CD4-positive, alpha-beta memory T cell (primary cell): ENCODE data around the gene HYOU1. TPM values are rescaled to one million over a fixed set of nuclear protein-coding genes. Genes with fewer than 3 reads are reported as not detected.
"Not testable (repeated sequence)": the region's sequence is repeated elsewhere in the genome, so short reads cannot be mapped to it uniquely, and the experiment has no call there.

ENCODE experiments used
- CTCF ChIA-PET: fragments of 350-600 bp; sonication (Branson Sonifier 250); formaldehyde crosslinking; loops from one replicate; lab custom pipeline; 2021; ENCODE audit warnings: inconsistent platforms; ENCODE audit not compliant: partially characterized antibody; lab: Charles Lee
- POLR2A ChIA-PET: fragments of 350-600 bp; sonication (Branson Sonifier 250); formaldehyde crosslinking; loops from one replicate; lab custom pipeline; 2021; ENCODE audit not compliant: partially characterized antibody; lab: Charles Lee
- DNase-seq, 5 donors: peaks; one replicate each; pipeline versions ENCODE4 v3.0.0 to v3.0.0-alpha.2; 2020 to 2022; ENCODE audit warnings: mixed read lengths in 1 of 5
- H3K27ac ChIP-seq: one replicate; pipeline ENCODE4 v1.7.0; 2013; ENCODE audit warnings: low read depth, low read length
- H3K27me3 ChIP-seq: 2 replicates; pipeline ENCODE4 v1.7.0; 2013; ENCODE audit warnings: mild to moderate bottlenecking, low read length, moderate library complexity; ENCODE audit not compliant: insufficient read depth
- H3K36me3 ChIP-seq: 2 replicates; pipeline ENCODE4 v1.7.0; 2013; ENCODE audit warnings: mild to moderate bottlenecking, low read length, moderate library complexity; ENCODE audit not compliant: insufficient read depth
- H3K4me1 ChIP-seq: 2 replicates; pipeline ENCODE4 v1.7.0; 2013; ENCODE audit warnings: mild to moderate bottlenecking, low read length, moderate library complexity; ENCODE audit not compliant: insufficient read depth
- H3K4me3 ChIP-seq, 2 donors: one replicate each; pipeline ENCODE4 v1.7.0; 2013; ENCODE audit warnings: low read length in 2 of 2, mild to moderate bottlenecking in 1 of 2
- H3K9me3 ChIP-seq, 2 donors: one replicate each; pipeline ENCODE4 v1.7.0; 2013; ENCODE audit warnings: low read length in 2 of 2, control low read depth in 1 of 2; ENCODE audit not compliant: control insufficient read depth in 1 of 2
- H3K27ac Mint-ChIP-seq, 7 donors: one replicate each; pipeline ENCODE4 v1.8.0; 2020 to 2021; ENCODE audit warnings: mixed read lengths in 7 of 7, mild to moderate bottlenecking in 6 of 7, inconsistent platforms in 3 of 7, moderate library complexity in 3 of 7
- H3K27me3 Mint-ChIP-seq, 2 donors: one replicate each; pipeline ENCODE4 v1.8.0; 2020 to 2021; ENCODE audit warnings: mixed read lengths in 2 of 2
- H3K36me3 Mint-ChIP-seq, 2 donors: one replicate each; pipeline ENCODE4 v1.8.0; 2020 to 2021; ENCODE audit warnings: mixed read lengths in 2 of 2, inconsistent platforms in 1 of 2, mild to moderate bottlenecking in 1 of 2
- H3K4me1 Mint-ChIP-seq, 4 donors: one replicate each; pipeline ENCODE4 v1.8.0; 2020 to 2021; ENCODE audit warnings: mixed read lengths in 4 of 4, mild to moderate bottlenecking in 1 of 4
- H3K4me3 Mint-ChIP-seq, 8 donors: one replicate each; pipeline ENCODE4 v1.8.0; 2020 to 2021; ENCODE audit warnings: mixed read lengths in 8 of 8, mild to moderate bottlenecking in 7 of 8, moderate library complexity in 6 of 8, inconsistent platforms in 3 of 8
- H3K9me3 Mint-ChIP-seq, 8 donors: one replicate each; pipeline ENCODE4 v1.8.0; 2020 to 2021; ENCODE audit warnings: mixed read lengths in 8 of 8, mild to moderate bottlenecking in 5 of 8, inconsistent platforms in 3 of 8, moderate library complexity in 1 of 8
- intact Hi-C: fragments of 100-400 bp; cut with micrococcal nuclease; formaldehyde crosslinking; loops from one replicate; pipeline ENCODE4 v1.15.1; 2023
- polyA plus RNA-seq, 2 donors: library from polyadenylated mRNA; unstranded; fragments of 300-500 nt; fragmentation: Illumina TruSeq; gene quantifications; one replicate each; pipeline ENCODE4 v1.2.3, GENCODE V29; 2021
- total RNA-seq, 2 experiments: library from RNA; stranded (reverse); gene quantifications; one replicate each; pipeline ENCODE4 v1.2.3, GENCODE V29; 2021

Gene HYOU1
- total and polyA plus RNA-seq, 4 experiments from 2014 or later = 24.1 to 146 (median 81.7) TPM

- H3K4me1 ChIP-seq = peaks cover 52% of the 10 kb centered on the region
- H3K9me3 Mint-ChIP-seq = no peaks in the 10 kb centered on the region
- H3K36me3 ChIP-seq = peaks cover 47% of the 10 kb centered on the region
- peak within 1 kb of the TSS; percentile 98 to 100 (median 100) for H3K27ac Mint-ChIP-seq
- no peaks in the 10 kb centered on the region for H3K27me3 Mint-ChIP-seq
- POLR2A ChIA-PET = interaction anchor here (0.6 to 9.4 kb wide), 37 partner anchors 8 to 1839 kb away, joined by 3 to 170 read pairs (median 4); partner anchors contain the start of genes C2CD2L, CENATAC, CXCR5 and DDX6
- H3K9me3 ChIP-seq = no peaks in the 10 kb centered on the region
- H3K36me3 Mint-ChIP-seq = peaks cover 39 to 79% of the 10 kb centered on the region in 2 donors
- peak within 1 kb of the TSS; percentile 94 to 100 (median 99) for H3K4me3 Mint-ChIP-seq
- peak within 1 kb of the TSS; percentile 87 for H3K27ac ChIP-seq
- peaks cover 21 to 73% (median 51%) of the 10 kb centered on the region in 4 donors for H3K4me1 Mint-ChIP-seq
- CTCF ChIA-PET = interaction anchor here (0.7 to 2.6 kb wide), 9 partner anchors 12 to 179 kb away, joined by 3 to 16 read pairs (median 3); partner anchors contain the start of genes CENATAC, DPAGT1, HYOU1 and SLC37A4
- DNase-seq = peak; percentile 96 to 98 (median 97)
- H3K4me3 ChIP-seq = peak within 1 kb of the TSS; percentile 71 to 96
- intact Hi-C loops = loop anchor here (1.0 to 5.0 kb wide), 9 partner anchors 12 to 581 kb away; partner anchors contain the start of genes CENATAC, DDX6, HINFP and HYOU1
- H3K27me3 ChIP-seq = no peaks in the 10 kb centered on the region
These were observed 38.7 kb downstream of the HYOU1 start, which contains the start of the genes RPS25 and TRAPPC4 for GRCh38 chr11:119018074-119018938. Gene RPS25, minus strand, starts transcription at chr11:119018343. Its CDS starts 59 bp downstream, at chr11:119018284. Gene TRAPPC4, plus strand, starts transcription at chr11:119018766. Its CDS starts 30 bp downstream, at chr11:119018796.

- DNase-seq = peak in 4 of 5 donors; percentile 14 to 53 (median 29)
- not testable (repeated sequence) for H3K9me3 Mint-ChIP-seq, H3K9me3 ChIP-seq, H3K27me3 Mint-ChIP-seq, H3K27me3 ChIP-seq
- Mint-ChIP-seq H3K36me3 (peaks cover 44 to 81% of the 10 kb centered on the region in 2 donors), H3K27ac (peak overlapping the region; percentile 98 to 100 (median 100)), H3K4me1 (peaks cover 24 to 72% (median 50%) of the 10 kb centered on the region in 4 donors), H3K4me3 (peak overlapping the region; percentile 94 to 100 (median 99))
- H3K27ac ChIP-seq = peak overlapping the region; percentile 87
- ChIA-PET CTCF (interaction anchor here (0.7 kb wide), 1 partner anchor 50 kb away, joined by 3 read pairs; the partner anchor contains the start of gene VPS11), POLR2A (interaction anchor here (1.1 to 9.4 kb wide), 8 partner anchors 10 to 312 kb away, joined by 4 to 170 read pairs (median 18); partner anchors contain the start of genes CENATAC, HYOU1 and SLC37A4)
- H3K4me3 ChIP-seq = peak overlapping the region; percentile 71 to 96
- intact Hi-C loops = loop anchor here (5.0 kb wide), 1 partner anchor 580 kb away; the partner anchor contains the start of gene KMT2A
- H3K36me3 ChIP-seq = peaks cover 50% of the 10 kb centered on the region
- H3K4me1 ChIP-seq = peaks cover 48% of the 10 kb centered on the region
These were observed 39.6 kb downstream of the HYOU1 start for GRCh38 chr11:119017377-119017776.

- no peaks in the 10 kb centered on the region for H3K27me3 ChIP-seq
- H3K4me1 Mint-ChIP-seq = peaks cover 20 to 71% (median 44%) of the 10 kb centered on the region in 4 donors
- peaks cover 49% of the 10 kb centered on the region for H3K36me3 ChIP-seq
- peak overlapping the region; percentile 30 to 100 (median 100) for H3K27ac Mint-ChIP-seq
- H3K4me3 Mint-ChIP-seq = peak overlapping the region in 7 of 8 donors; percentile 36 to 99 (median 51)
- peaks cover 42% of the 10 kb centered on the region for H3K4me1 ChIP-seq
- no peaks in the 10 kb centered on the region for H3K27me3 Mint-ChIP-seq
- peak overlapping the region in 1 of 2 donors; percentile 71 for H3K4me3 ChIP-seq
- peaks cover 41 to 79% of the 10 kb centered on the region in 2 donors for H3K36me3 Mint-ChIP-seq
- intact Hi-C loops = loop anchor here (5.0 kb wide), 1 partner anchor 579 kb away; the partner anchor contains the start of gene KMT2A
- H3K9me3 Mint-ChIP-seq = no peaks in the 10 kb centered on the region
- POLR2A ChIA-PET = interaction anchor here (1.4 to 9.4 kb wide), 8 partner anchors 9 to 227 kb away, joined by 3 to 170 read pairs (median 5); partner anchors contain the start of genes CENATAC, HYOU1, SLC37A4 and VPS11
- CTCF ChIA-PET = interaction anchor here (1.2 to 2.7 kb wide), 2 partner anchors 13 to 15 kb away, joined by 5 to 7 read pairs; partner anchors contain the start of gene SLC37A4
- no peak for DNase-seq
- no peaks in the 10 kb centered on the region for H3K9me3 ChIP-seq
- H3K27ac ChIP-seq = peak overlapping the region; percentile 87
These were observed 40.6 kb downstream of the HYOU1 start for GRCh38 chr11:119016216-119017009.

- H3K9me3 Mint-ChIP-seq = no peaks in the 10 kb centered on the region
- ChIA-PET CTCF (interaction anchor here (0.6 to 2.7 kb wide), 3 partner anchors 12 to 526 kb away, joined by 4 to 7 read pairs (median 4); no protein-coding TSS in a partner anchor), POLR2A (interaction anchor here (1.0 to 9.4 kb wide), 10 partner anchors 14 to 225 kb away, joined by 3 to 170 read pairs (median 4); partner anchors contain the start of genes CENATAC, DPAGT1, HMBS and HYOU1)
- no peak for DNase-seq
- H3K36me3 ChIP-seq = peaks cover 50% of the 10 kb centered on the region
- no peak overlapping the region for H3K4me3 ChIP-seq
- no peaks in the 10 kb centered on the region for H3K9me3 ChIP-seq
- H3K4me3 Mint-ChIP-seq = peak overlapping the region in 3 of 8 donors; percentile 13 to 40 (median 34)
- intact Hi-C loops = loop anchor here (5.0 kb wide), 1 partner anchor 578 kb away; the partner anchor contains the start of gene KMT2A
- no peaks in the 10 kb centered on the region for H3K27me3 ChIP-seq
- H3K4me1 Mint-ChIP-seq = peaks cover 18 to 63% (median 35%) of the 10 kb centered on the region in 4 donors
- peak overlapping the region; percentile 16 to 100 (median 63) for H3K27ac Mint-ChIP-seq
- H3K4me1 ChIP-seq = peaks cover 31% of the 10 kb centered on the region
- H3K27me3 Mint-ChIP-seq = no peaks in the 10 kb centered on the region
- H3K27ac ChIP-seq = no peak overlapping the region
- H3K36me3 Mint-ChIP-seq = peaks cover 46 to 83% of the 10 kb centered on the region in 2 donors
These were observed 41.9 kb downstream of the HYOU1 start for GRCh38 chr11:119015054-119015611.

- Mint-ChIP-seq H3K27me3 (no peaks in the 10 kb centered on the region), H3K9me3 (no peaks in the 10 kb centered on the region), H3K4me3 (peak overlapping the region in 2 of 8 donors; percentile 21 to 39), H3K4me1 (peaks cover 14 to 55% (median 28%) of the 10 kb centered on the region in 4 donors), H3K27ac (peak overlapping the region in 5 of 7 donors; percentile 23 to 98 (median 57)), H3K36me3 (peaks cover 48 to 81% of the 10 kb centered on the region in 2 donors)
- no peak overlapping the region for H3K4me3 ChIP-seq
- H3K9me3 ChIP-seq = no peaks in the 10 kb centered on the region
- peaks cover 50% of the 10 kb centered on the region for H3K36me3 ChIP-seq
- peaks cover 24% of the 10 kb centered on the region for H3K4me1 ChIP-seq
- intact Hi-C loops = no loop called here
- DNase-seq = no peak
- H3K27ac ChIP-seq = no peak overlapping the region
- POLR2A ChIA-PET = interaction anchor here (0.6 to 9.4 kb wide), 6 partner anchors 14 to 938 kb away, joined by 3 to 170 read pairs (median 4); partner anchors contain the start of genes CENATAC, DPAGT1, SLC37A4 and TMPRSS4
- CTCF ChIA-PET = interaction anchor here (0.7 to 2.7 kb wide), 3 partner anchors 11 to 225 kb away, joined by 4 to 7 read pairs (median 4); no protein-coding TSS in a partner anchor
- no peaks in the 10 kb centered on the region for H3K27me3 ChIP-seq
These were observed 42.6 kb downstream of the HYOU1 start for GRCh38 chr11:119014209-119014924.
